ENCODE measurements around the gene DDX10. TPM values are rescaled to one million over a fixed set of nuclear protein-coding genes. Genes with fewer than 3 reads are reported as not detected.

DDX10 gene
- total RNA-seq, 1 experiment from 2014 or later: 48.3 TPM

GRCh38 chr11:108628812-108629211 is 36.1 kb upstream of the DDX10 start:
- no peak overlapping the region for H2BK12ac ChIP-seq (ENCODE audit: insufficient read length, low read depth, low read length)
- Mint-ChIP-seq H3K27ac (no peak overlapping the region), H3K4me1 (peaks cover 20% of the 10 kb centered on the region in 2 experiments), H3K36me3 (ENCODE audit: insufficient read depth in 1 of 3, low read depth in 3 of 3) (peaks cover 0 to 17% (median 4%) of the 10 kb centered on the region in 3 experiments; a peak in 5 of 7 replicates), H3K27me3 (ENCODE audit: low read depth) (no peaks in the 10 kb centered on the region), H3K9me3 (peaks cover 17 to 18% of the 10 kb centered on the region in 2 experiments), H3K4me3 (no peak overlapping the region)
- H2AFZ ChIP-seq (ENCODE audit: low read length): no peak overlapping the region
- no peaks in the 10 kb centered on the region for H3K27me3 ChIP-seq (ENCODE audit: insufficient read depth, low read length)
- no peak overlapping the region for H4K8ac ChIP-seq (replicated peaks; ENCODE audit: insufficient read length, low read depth, low read length)
- no peak overlapping the region for H3K27ac ChIP-seq (ENCODE audit: insufficient read length, low read depth, low read length)
- no peak overlapping the region for H3K4me2 ChIP-seq (ENCODE audit: insufficient read depth, insufficient read length, low read length)
- H3K14ac ChIP-seq (ENCODE audit: insufficient read depth, low read length): no peak overlapping the region
- H2AK5ac ChIP-seq (ENCODE audit: insufficient read length, low read length): no peak overlapping the region
- no peak overlapping the region for H3K23ac ChIP-seq (ENCODE audit: insufficient read length, low read depth, low read length)
- no peaks in the 10 kb centered on the region for H3K79me1 ChIP-seq (ENCODE audit: insufficient read depth, low read depth, low read length, poor library complexity, severe bottlenecking)
- no peak overlapping the region for H2BK120ac ChIP-seq (ENCODE audit: low read depth, low read length, poor library complexity, severe bottlenecking)
- H2BK5ac ChIP-seq (ENCODE audit: insufficient read length, low read length): no peak overlapping the region
- H4K5ac ChIP-seq (ENCODE audit: insufficient read length, low read depth, low read length): no peak overlapping the region
- H3K4ac ChIP-seq (ENCODE audit: low read depth, low read length): no peak overlapping the region
- no peak for TF ChIP-seq CTCF (conservative IDR thresholded peaks at IDR 0.05)
- no peaks in the 10 kb centered on the region for H3K23me2 ChIP-seq (ENCODE audit: insufficient read length, low read depth, low read length, poor library complexity, severe bottlenecking)
- no peaks in the 10 kb centered on the region for H3K79me2 ChIP-seq (ENCODE audit: insufficient read depth, low read length)
- H2BK15ac ChIP-seq (ENCODE audit: low read depth, low read length): no peak overlapping the region
- H3T11ph ChIP-seq (ENCODE audit: low read length): no peak overlapping the region
- H3K4me1 ChIP-seq (ENCODE audit: insufficient read depth, low read length): no peaks in the 10 kb centered on the region; the same call in 1 of the 2 replicates
- H2BK20ac ChIP-seq (ENCODE audit: low read depth, low read length, poor library complexity, severe bottlenecking): no peak overlapping the region
- no peak overlapping the region for H3K56ac ChIP-seq (ENCODE audit: insufficient read length, low read depth, low read length)
- no peak overlapping the region for H4K91ac ChIP-seq (ENCODE audit: insufficient read length, low read depth, low read length)
- H3K18ac ChIP-seq (ENCODE audit: insufficient read length, low read depth, low read length): no peak overlapping the region
- no peak for DNase-seq
- WGBS (ENCODE audit: extremely low coverage, insufficient read length, low lambda C conversion rate): no CpG with 5 or more reads among the region's 2 CpGs
- no peak overlapping the region for H3K9ac ChIP-seq (ENCODE audit: extremely low read depth, insufficient read length, low read length)
- peaks cover 10% of the 10 kb centered on the region for H3K9me3 ChIP-seq (ENCODE audit: control insufficient read depth, low read depth, low read length)
- no peaks in the 10 kb centered on the region for H4K20me1 ChIP-seq (ENCODE audit: control insufficient read depth, insufficient read depth, insufficient read length)
